ENCODE results near the gene KLF15. TPM values are rescaled to one million over a fixed set of nuclear protein-coding genes. Genes with fewer than 3 reads are reported as not detected.

Gene KLF15
- total and polyA plus RNA-seq, 9 of the 15 experiments (the other 6 are each of a cell fraction or from before 2014, with no cell fraction given) = 0.08 to 4.8 (median 1.2) TPM

DNA sequence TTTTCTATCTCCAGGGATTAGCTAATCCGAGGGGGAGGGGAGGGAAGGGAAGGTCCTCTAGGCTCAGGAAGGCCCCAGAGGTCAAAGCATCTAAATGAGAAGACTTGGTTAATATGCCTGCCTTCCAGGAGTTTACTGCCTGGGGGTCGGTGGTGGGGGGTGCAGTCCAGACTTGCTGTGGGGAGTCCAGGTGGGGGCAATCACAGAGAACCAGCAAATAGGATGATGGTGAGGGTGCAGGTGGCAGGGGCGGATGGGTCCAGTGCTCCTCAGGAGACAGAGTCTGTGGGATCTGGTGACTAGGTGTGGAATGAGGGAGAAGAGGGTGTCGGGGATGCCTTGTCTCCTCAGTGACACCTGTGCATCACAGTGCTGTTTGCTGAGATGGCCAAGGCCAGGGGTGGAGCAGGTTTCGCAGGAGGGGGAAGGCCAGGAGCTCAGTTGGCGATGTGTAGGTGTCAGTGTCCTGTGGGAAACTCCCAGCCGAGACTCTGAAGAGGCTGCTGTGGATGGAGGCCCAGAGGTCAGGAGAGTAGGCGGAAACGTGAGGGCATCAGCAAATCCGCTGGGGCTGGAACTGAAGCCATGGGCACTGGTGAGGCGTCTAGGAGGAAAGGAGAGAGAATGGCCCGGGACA, 45.6 kb upstream of the KLF15 start:
- H3K36me3 ChIP-seq (ENCODE audit: control insufficient read depth, insufficient read depth, low read length) = no peaks in the 10 kb centered on the region
- no peak for FAIRE-seq
- no peak overlapping the region for H3K4me2 ChIP-seq (ENCODE audit: insufficient read depth, low read length)
- 0% methylated on average over 7 of the region's 12 CpGs for WGBS (ENCODE audit: insufficient coverage, low coverage, missing lambda C conversion rate)
- H3K4me1 ChIP-seq (replicated peaks in 1 of 2; ENCODE audit: control insufficient read depth in 2 of 2, insufficient read depth in 2 of 2, low read length in 2 of 2) = no peaks in the 10 kb centered on the region; a peak in 1 of 5 replicates
- ChIA-PET CTCF (ENCODE audit: low intra/inter-chr PET ratio) (no interaction called here), POLR2A (no interaction called here)
- TF ChIP-seq XRCC3 (IDR thresholded peaks at IDR 0.05) = no peak
- H2AFZ ChIP-seq (ENCODE audit: low read depth, low read length) = no peak overlapping the region
- no peak overlapping the region for H3K4me3 ChIP-seq
- H3K79me2 ChIP-seq (ENCODE audit: control insufficient read depth, insufficient read depth, low read length) = no peaks in the 10 kb centered on the region
- no TSS peak for BruUV-seq (replicated peaks)
- H3K27me3 ChIP-seq (ENCODE audit: control insufficient read depth in 2 of 2, insufficient read depth in 2 of 2, low read length in 2 of 2) = peaks cover 0 to 38% of the 10 kb centered on the region in 2 experiments; a peak in 4 of 5 replicates
- in situ Hi-C loops (cut with MboI) (no loop called here), intact Hi-C loops (cut with micrococcal nuclease) (no loop called here)
- ATAC-seq = no peak
- H3K9me3 ChIP-seq (replicated peaks; ENCODE audit: control insufficient read depth, insufficient read depth, low read depth, low read length) = no peaks in the 10 kb centered on the region
- H4K20me1 ChIP-seq (replicated peaks; ENCODE audit: control insufficient read depth, insufficient read depth, low read length) = no peaks in the 10 kb centered on the region
- no peak overlapping the region for H3K27ac ChIP-seq (ENCODE audit: extremely low read depth, low read depth, low read length)
- no peak for DNase-seq (ENCODE audit: extremely low read depth in 1 of 4, low spot score in 3 of 4)
- no peak overlapping the region for H3K9ac ChIP-seq (ENCODE audit: insufficient read depth in 1 of 2, low read depth in 2 of 2, low read length in 2 of 2)
- H3K9me1 ChIP-seq (ENCODE audit: control insufficient read depth, insufficient read depth, low read length) = no peaks in the 10 kb centered on the region

DNA sequence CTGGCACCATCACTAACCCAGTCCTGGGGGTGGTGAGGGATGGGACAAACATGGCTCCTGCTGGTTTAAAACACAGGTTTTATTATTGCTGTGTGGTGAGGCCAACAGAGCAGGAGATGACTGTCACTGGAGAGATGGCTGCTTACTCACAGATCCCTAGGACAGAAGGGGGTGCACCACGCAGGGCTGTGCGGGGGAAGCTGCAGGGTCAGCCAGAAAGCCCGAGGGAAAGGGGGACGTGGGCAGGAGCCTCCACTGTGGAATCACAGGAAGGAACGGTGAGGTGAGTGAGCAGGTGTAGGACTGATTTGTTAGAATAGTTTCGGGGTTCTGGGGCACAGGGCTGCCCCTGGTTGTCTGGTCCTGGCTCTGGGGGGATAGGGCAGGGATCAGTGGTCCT, 45.0 kb upstream of the KLF15 start:
- Histone ChIP-seq H2AFZ (ENCODE audit: low read depth, low read length) (no peak overlapping the region), H3K9me3 (replicated peaks; ENCODE audit: control insufficient read depth, insufficient read depth, low read depth, low read length) (no peaks in the 10 kb centered on the region), H3K27me3 (ENCODE audit: control insufficient read depth in 2 of 2, insufficient read depth in 2 of 2, low read length in 2 of 2) (peaks cover 0 to 32% of the 10 kb centered on the region in 2 experiments; a peak in 3 of 5 replicates), H3K4me1 (replicated peaks in 1 of 2; ENCODE audit: control insufficient read depth in 2 of 2, insufficient read depth in 2 of 2, low read length in 2 of 2) (no peaks in the 10 kb centered on the region; a peak in 1 of 5 replicates), H3K4me2 (ENCODE audit: insufficient read depth, low read length) (no peak overlapping the region), H3K36me3 (ENCODE audit: control insufficient read depth, insufficient read depth, low read length) (no peaks in the 10 kb centered on the region), H3K9me1 (ENCODE audit: control insufficient read depth, insufficient read depth, low read length) (no peaks in the 10 kb centered on the region), H3K79me2 (ENCODE audit: control insufficient read depth, insufficient read depth, low read length) (no peaks in the 10 kb centered on the region), H3K4me3 (no peak overlapping the region), H3K27ac (ENCODE audit: extremely low read depth, low read depth, low read length) (no peak overlapping the region), H3K9ac (ENCODE audit: insufficient read depth in 1 of 2, low read depth in 2 of 2, low read length in 2 of 2) (no peak overlapping the region), H4K20me1 (replicated peaks; ENCODE audit: control insufficient read depth, insufficient read depth, low read length) (no peaks in the 10 kb centered on the region)
- in situ Hi-C loops (cut with MboI) = no loop called here
- ATAC-seq = no peak
- POLR2A ChIA-PET = no interaction called here
- no TSS peak for BruUV-seq (replicated peaks)
- DNase-seq (ENCODE audit: extremely low read depth in 1 of 4, low spot score in 3 of 4) = no peak
- intact Hi-C loops (cut with micrococcal nuclease) = no loop called here
- CTCF ChIA-PET (ENCODE audit: low intra/inter-chr PET ratio) = no interaction called here
- FAIRE-seq = no peak
- WGBS (ENCODE audit: insufficient coverage, low coverage, missing lambda C conversion rate) = 0% methylated on average over 1 of the region's 6 CpGs
- no peak for TF ChIP-seq TBP (optimal IDR thresholded peaks at IDR 0.05; ENCODE audit: low read depth, low read length)
- TF ChIP-seq, protein P1, sequence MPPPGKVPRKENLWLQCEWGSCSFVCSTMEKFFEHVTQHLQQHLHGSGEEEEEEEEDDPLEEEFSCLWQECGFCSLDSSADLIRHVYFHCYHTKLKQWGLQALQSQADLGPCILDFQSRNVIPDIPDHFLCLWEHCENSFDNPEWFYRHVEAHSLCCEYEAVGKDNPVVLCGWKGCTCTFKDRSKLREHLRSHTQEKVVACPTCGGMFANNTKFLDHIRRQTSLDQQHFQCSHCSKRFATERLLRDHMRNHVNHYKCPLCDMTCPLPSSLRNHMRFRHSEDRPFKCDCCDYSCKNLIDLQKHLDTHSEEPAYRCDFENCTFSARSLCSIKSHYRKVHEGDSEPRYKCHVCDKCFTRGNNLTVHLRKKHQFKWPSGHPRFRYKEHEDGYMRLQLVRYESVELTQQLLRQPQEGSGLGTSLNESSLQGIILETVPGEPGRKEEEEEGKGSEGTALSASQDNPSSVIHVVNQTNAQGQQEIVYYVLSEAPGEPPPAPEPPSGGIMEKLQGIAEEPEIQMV (tag; conservative IDR thresholded peaks at IDR 0.05; ENCODE audit: low read depth) = no peak
- TF ChIP-seq SPI1 (IDR thresholded peaks at IDR 0.05; ENCODE audit: borderline replicate concordance, low read depth, low read length) = no peak
- no peak for TF ChIP-seq NUFIP1 (IDR thresholded peaks at IDR 0.05; ENCODE audit: partially characterized antibody)
- no peak for TF ChIP-seq SMARCC2 (IDR thresholded peaks at IDR 0.05; ENCODE audit: low read depth)
- no peak for TF ChIP-seq ARID1B (IDR thresholded peaks at IDR 0.05)
- TF ChIP-seq, protein P2, sequence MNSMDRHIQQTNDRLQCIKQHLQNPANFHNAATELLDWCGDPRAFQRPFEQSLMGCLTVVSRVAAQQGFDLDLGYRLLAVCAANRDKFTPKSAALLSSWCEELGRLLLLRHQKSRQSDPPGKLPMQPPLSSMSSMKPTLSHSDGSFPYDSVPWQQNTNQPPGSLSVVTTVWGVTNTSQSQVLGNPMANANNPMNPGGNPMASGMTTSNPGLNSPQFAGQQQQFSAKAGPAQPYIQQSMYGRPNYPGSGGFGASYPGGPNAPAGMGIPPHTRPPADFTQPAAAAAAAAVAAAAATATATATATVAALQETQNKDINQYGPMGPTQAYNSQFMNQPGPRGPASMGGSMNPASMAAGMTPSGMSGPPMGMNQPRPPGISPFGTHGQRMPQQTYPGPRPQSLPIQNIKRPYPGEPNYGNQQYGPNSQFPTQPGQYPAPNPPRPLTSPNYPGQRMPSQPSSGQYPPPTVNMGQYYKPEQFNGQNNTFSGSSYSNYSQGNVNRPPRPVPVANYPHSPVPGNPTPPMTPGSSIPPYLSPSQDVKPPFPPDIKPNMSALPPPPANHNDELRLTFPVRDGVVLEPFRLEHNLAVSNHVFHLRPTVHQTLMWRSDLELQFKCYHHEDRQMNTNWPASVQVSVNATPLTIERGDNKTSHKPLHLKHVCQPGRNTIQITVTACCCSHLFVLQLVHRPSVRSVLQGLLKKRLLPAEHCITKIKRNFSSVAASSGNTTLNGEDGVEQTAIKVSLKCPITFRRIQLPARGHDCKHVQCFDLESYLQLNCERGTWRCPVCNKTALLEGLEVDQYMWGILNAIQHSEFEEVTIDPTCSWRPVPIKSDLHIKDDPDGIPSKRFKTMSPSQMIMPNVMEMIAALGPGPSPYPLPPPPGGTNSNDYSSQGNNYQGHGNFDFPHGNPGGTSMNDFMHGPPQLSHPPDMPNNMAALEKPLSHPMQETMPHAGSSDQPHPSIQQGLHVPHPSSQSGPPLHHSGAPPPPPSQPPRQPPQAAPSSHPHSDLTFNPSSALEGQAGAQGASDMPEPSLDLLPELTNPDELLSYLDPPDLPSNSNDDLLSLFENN (IDR thresholded peaks at IDR 0.05; ENCODE audit: low read depth in 2 of 2, low read length in 2 of 2) = no peak
- TF ChIP-seq FOXP1 (CRISPR knock-in tag; IDR thresholded peaks at IDR 0.05) = no peak
- TF ChIP-seq ZNF121 (CRISPR knock-in tag; conservative IDR thresholded peaks at IDR 0.05) = no peak
- no peak for TF ChIP-seq CBX2 (IDR thresholded peaks at IDR 0.05; ENCODE audit: insufficient read depth, low read length, poor library complexity, severe bottlenecking)
